GM10266 (cell line): ENCODE data around the gene ACBD6.
A peak's percentile ranks its signal among the peaks of the same experiment; 100 is the strongest.

Experiments used
- DNase-seq: peaks from one replicate; pipeline ENCODE4 v3.0.0; 2012; ENCODE audit errors: extremely low spot score
- TF ChIP-seq, protein P1 (sequence below): IDR thresholded peaks from 2 replicates; pipeline ENCODE4 v1.5.1; 2012; ENCODE audit warnings: mild to moderate bottlenecking, low read depth; ENCODE audit not compliant: control insufficient read depth, insufficient read depth; ENCODE audit errors: missing control alignments

Gene ACBD6

DNA sequence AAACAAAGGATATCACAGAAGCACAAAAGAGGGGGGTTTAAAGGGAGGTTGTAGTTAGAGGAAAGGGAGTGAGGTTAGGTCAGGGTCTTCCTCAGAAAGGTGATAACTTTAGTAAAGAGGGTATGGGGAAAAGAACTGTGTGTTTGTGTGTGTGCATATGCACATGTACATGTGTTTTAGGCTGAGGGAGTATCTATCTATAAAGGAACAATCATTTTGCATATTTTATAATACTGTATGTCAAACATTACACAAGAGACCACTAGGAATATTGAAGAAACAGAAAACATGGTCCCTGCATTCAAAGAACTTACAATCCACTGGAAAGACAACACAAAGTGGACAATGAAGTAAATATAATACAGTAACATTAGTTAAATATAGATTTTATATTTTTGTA lies 132.2 kb downstream of the ACBD6 start:
- no peak for DNase-seq
- TF ChIP-seq, protein P1, sequence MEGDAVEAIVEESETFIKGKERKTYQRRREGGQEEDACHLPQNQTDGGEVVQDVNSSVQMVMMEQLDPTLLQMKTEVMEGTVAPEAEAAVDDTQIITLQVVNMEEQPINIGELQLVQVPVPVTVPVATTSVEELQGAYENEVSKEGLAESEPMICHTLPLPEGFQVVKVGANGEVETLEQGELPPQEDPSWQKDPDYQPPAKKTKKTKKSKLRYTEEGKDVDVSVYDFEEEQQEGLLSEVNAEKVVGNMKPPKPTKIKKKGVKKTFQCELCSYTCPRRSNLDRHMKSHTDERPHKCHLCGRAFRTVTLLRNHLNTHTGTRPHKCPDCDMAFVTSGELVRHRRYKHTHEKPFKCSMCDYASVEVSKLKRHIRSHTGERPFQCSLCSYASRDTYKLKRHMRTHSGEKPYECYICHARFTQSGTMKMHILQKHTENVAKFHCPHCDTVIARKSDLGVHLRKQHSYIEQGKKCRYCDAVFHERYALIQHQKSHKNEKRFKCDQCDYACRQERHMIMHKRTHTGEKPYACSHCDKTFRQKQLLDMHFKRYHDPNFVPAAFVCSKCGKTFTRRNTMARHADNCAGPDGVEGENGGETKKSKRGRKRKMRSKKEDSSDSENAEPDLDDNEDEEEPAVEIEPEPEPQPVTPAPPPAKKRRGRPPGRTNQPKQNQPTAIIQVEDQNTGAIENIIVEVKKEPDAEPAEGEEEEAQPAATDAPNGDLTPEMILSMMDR: no peak

DNA sequence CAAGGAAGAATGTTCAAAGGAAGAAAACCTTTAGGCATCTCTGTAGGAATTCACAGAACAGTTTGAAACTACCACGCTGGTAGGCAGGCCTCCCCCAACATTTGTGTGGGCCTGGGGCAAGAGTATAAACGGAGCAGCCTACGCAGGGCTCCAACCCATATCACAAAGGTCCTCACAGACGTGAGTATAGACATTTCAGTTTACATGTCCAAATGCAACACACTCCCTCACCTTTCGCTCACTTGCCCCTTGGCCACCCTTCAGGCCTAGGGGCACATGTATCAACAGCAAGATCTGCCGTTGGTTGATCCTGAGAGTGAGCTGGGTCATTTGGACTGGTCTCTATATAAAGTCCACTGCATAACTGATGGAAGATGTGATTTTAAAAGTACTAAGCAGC lies 133.3 kb downstream of the ACBD6 start:
- DNase-seq: no peak
- TF ChIP-seq, protein P1: no peak

DNA sequence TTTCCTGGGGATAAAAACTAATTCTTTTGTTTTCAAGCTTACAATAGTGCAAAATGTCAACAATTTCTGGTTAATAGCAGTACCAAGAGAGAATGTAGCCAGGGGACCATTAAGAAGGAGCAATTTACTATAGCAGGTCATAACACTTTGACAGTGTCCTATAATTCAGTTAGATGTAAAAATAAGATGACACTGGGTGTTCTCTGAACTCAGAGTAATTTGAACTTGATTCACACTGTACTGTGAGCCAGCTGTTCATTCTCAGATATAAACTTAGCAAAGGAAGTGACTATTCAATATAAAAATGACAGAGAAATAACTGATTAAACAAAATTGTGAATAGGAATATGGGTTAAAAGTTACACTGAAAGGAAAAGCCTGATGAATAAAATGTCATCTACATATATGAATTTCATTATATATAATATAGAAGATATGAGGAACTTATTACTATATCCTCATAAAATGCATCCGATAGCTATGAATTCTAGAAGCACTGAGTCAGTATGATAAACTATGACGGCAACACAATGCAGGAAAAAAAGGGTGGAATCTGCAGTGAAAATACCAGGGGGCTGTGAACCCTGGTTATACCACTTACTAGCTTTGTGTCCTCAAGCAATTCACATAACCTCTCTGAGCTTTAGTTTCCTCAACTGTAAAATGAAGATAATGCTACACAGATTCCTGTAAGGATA lies 135.9 kb downstream of the ACBD6 start:
- TF ChIP-seq, protein P1: no peak
- DNase-seq: no peak

DNA sequence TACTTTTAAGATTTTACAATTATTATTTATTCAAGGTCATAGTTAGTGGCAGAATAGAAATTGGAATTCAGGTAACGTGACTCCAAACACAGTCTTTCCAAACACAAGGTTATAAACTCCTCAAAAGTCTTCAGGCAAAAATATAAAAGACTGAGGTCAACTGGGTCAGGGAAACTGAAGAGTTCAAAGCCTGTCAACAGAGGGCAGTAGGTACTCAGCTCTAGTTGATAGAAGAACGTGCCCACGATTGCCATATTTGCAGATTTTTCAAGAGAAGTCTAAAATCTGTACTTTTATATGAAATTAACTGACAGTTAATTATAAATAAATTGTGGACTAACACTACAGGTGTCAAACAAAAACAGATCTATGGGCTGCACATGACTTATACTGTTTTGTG lies 137.3 kb downstream of the ACBD6 start:
- TF ChIP-seq, protein P1: peak; percentile 17
- no peak for DNase-seq

DNA sequence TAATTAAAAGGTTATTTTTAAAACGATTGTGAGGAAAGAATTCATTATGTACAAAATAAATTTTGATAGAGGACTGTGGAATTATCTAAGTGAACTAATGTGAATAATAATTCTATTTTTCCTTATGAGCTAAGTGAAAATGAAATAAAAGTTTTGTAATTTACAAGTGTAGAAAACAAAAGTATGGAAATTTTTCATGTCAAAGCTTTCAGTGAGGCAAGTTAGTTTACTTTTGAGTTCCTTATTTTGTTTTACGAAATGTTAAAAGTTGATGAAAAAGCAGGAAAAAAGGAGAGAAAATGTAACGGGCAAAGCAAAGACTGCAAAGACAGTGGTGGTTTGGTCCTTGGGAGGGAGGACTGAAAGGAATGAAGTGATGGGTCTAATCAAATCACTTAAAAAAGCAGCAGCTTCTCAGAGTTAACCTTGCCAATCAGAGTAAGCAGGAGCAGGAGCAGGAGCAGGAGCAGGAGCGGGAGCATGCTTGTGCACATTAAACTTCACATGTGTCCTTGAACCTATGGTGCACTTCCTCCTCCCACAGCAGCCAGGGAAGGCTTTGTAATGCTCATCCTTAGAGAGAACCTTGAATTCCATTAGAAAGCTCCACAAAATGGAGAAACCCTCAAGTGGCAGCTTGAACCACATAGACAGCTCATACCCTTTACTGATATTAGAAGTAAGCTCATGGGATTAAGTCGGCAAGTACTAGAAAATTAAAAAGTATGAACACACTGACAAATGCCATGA lies 139.0 kb downstream of the ACBD6 start:
- TF ChIP-seq, protein P1: no peak
- DNase-seq: no peak

DNA sequence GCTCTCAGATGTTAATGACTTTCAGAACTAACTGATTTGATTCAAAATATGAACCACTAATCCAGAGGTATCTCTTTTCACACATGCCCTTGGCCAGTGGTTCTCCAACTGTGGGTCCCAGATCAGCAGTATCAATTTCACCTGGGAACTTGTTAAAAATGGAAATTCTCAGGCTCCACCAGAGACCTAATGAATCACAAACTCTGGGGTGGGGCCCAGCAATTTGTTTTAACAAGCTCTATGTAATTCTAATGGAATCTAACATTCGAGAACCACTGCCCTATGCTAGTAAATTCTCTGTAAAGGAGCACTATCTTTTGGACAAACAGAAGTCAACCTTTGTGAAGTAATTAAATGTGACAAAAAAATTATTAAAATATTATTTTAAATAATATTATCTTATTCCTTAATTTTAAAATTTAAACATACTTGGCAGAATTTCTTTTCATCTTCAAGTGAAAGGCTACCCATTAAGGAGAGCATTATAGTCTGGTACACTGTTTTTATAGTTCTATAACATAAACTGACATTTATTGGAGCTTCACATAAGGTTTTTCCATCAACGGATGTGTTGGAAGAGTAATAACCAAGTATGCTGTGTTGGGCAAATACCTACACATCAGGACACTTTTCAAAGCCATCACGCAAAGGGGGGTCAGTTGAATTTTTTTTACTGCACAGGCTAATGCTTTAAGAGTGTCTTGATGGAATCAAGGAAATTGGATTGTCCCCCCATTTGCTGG lies 141.9 kb downstream of the ACBD6 start:
- TF ChIP-seq, protein P1: no peak
- no peak for DNase-seq
